SH-SY5Y (cell line): ENCODE measurements around the gene CHST11.

Experiments used
- GATA2 ChIP-seq: IDR thresholded peaks from 2 replicates; pipeline ENCODE4 v1.6.1; 2011; ENCODE audit warnings: mild to moderate bottlenecking, low read depth, low read length
- GATA3 ChIP-seq: IDR thresholded peaks from 2 replicates; pipeline ENCODE4 v1.6.1; 2011; ENCODE audit warnings: low read depth, mild to moderate bottlenecking, low read length, moderate library complexity

CHST11 gene

GRCh38 chr12:104446646-104447421 lies 9.9 kb upstream of the CHST11 start:
- no peak for TF ChIP-seq GATA2
- no peak for TF ChIP-seq GATA3

- no peak for TF ChIP-seq GATA2
- no peak for TF ChIP-seq GATA3
These were observed 8.7 kb upstream of the CHST11 start for GRCh38 chr12:104448031-104448430.

- no peak for TF ChIP-seq GATA2
- no peak for TF ChIP-seq GATA3
These were observed 8.3 kb upstream of the CHST11 start for GRCh38 chr12:104448451-104448850.

GRCh38 chr12:104450700-104451099 lies 6.0 kb upstream of the CHST11 start:
- TF ChIP-seq GATA3, result no peak

- TF ChIP-seq GATA3 (no peak), GATA2 (no peak)
These were observed 4.7 kb upstream of the CHST11 start for GRCh38 chr12:104452087-104452486.

GRCh38 chr12:104453133-104453532 lies 3.6 kb upstream of the CHST11 start:
- TF ChIP-seq GATA3 (no peak), GATA2 (no peak)

GRCh38 chr12:104454997-104455396 lies 1.8 kb upstream of the CHST11 start:
- TF ChIP-seq GATA3, result no peak

- no peak for TF ChIP-seq GATA2
- TF ChIP-seq GATA3, result no peak
These were observed 951 bp upstream of the CHST11 start for GRCh38 chr12:104455578-104456416.

- TF ChIP-seq GATA2, result peak; percentile 44; the same call in 1 of the 2 replicates
- TF ChIP-seq GATA3, result no peak
These were observed 400 bp downstream of the CHST11 start for GRCh38 chr12:104456950-104457745.

- TF ChIP-seq GATA3 (no peak), GATA2 (no peak)
These were observed 1.3 kb downstream of the CHST11 start for GRCh38 chr12:104457746-104458693.

- TF ChIP-seq GATA3 (no peak), GATA2 (no peak)
These were observed 2.1 kb downstream of the CHST11 start for GRCh38 chr12:104458694-104459367.

- TF ChIP-seq GATA2 (no peak), GATA3 (no peak)
These were observed 2.7 kb downstream of the CHST11 start for GRCh38 chr12:104459368-104459909.

GRCh38 chr12:104460041-104460719 lies 3.4 kb downstream of the CHST11 start:
- no peak for TF ChIP-seq GATA2
- TF ChIP-seq GATA3, result no peak
